Adrenal gland (tissue), 5 donors: Measurements from ENCODE around the gene NABP2.

ENCODE experiments used
- POLR2A ChIP-seq, 2 donors: fragments of 450-650 bp; IDR thresholded peaks; one replicate each; pipeline ENCODE4 v1.6.1; 2017; ENCODE audit warnings: antibody characterized with exemption in 2 of 2, mild to moderate bottlenecking in 2 of 2, moderate library complexity in 1 of 2
- TF ChIP-seq, protein P1 (sequence below), 6 experiments: fragments of 450-650 bp in 4 of 6; fragments of 200-600 bp in 2 of 6; sonication (generic) in 1 of 6; IDR thresholded peaks; 1 replicate in 5 of 6; 2 replicates in 1 of 6; pipeline versions ENCODE4 v1.5.1 to v1.8.0; 2016 to 2021; ENCODE audit warnings: antibody characterized with exemption in 6 of 6, mild to moderate bottlenecking in 2 of 6, moderate library complexity in 1 of 6
- donor health status: DM: no; HTN: no; CAD: no.

DNA sequence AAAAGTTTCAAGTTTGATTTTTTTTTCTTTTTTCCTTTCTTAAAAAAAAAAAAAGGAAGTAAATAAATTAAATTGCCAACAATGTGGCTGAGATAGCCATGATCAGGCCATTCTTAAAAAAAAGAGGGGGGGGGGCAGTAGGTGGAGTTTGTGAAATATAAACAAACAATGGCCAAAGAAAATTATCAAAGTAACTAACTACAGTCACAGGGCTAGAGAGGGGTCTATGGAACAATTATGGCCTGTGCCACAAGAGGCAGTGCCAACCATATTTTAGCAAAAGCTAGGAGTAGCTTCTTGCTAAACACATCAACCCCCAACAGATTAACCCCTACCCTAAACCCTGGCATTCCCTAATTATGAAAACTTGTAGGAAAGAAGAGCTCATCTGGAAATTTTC is 18.7 kb upstream of the NABP2 start:
- TF ChIP-seq POLR2A (IDR thresholded peaks at IDR 0.05), result no peak
- TF ChIP-seq, protein P1, sequence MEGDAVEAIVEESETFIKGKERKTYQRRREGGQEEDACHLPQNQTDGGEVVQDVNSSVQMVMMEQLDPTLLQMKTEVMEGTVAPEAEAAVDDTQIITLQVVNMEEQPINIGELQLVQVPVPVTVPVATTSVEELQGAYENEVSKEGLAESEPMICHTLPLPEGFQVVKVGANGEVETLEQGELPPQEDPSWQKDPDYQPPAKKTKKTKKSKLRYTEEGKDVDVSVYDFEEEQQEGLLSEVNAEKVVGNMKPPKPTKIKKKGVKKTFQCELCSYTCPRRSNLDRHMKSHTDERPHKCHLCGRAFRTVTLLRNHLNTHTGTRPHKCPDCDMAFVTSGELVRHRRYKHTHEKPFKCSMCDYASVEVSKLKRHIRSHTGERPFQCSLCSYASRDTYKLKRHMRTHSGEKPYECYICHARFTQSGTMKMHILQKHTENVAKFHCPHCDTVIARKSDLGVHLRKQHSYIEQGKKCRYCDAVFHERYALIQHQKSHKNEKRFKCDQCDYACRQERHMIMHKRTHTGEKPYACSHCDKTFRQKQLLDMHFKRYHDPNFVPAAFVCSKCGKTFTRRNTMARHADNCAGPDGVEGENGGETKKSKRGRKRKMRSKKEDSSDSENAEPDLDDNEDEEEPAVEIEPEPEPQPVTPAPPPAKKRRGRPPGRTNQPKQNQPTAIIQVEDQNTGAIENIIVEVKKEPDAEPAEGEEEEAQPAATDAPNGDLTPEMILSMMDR (IDR thresholded peaks at IDR 0.05), result peak in 1 of 6 experiments; percentile 5
